CD4-positive, alpha-beta T cell (primary cell): ENCODE measurements around the gene RASA1. TPM values are rescaled to one million over a fixed set of nuclear protein-coding genes. Genes with fewer than 3 reads are reported as not detected.
A peak's percentile ranks its signal among the peaks of the same experiment; 100 is the strongest.

ENCODE experiments used
- ATAC-seq: fragments of 200-7000 bp; cut with Tn5 transposase; one replicate; pipeline ENCODE4 v1.10.0; 2022; ENCODE audit warnings: mild to moderate bottlenecking; ENCODE audit not compliant: poor library complexity
- CTCF ChIA-PET: fragments of 350-600 bp; sonication (Branson Sonifier 250); formaldehyde crosslinking; loops from one replicate; lab custom pipeline; 2021; ENCODE audit warnings: antibody characterized with exemption, inconsistent platforms; lab: Charles Lee
- POLR2A ChIA-PET: fragments of 350-600 bp; sonication (Branson Sonifier 250); formaldehyde crosslinking; loops from one replicate; lab custom pipeline; 2021; ENCODE audit warnings: antibody characterized with exemption, inconsistent platforms; lab: Charles Lee
- DNase-seq, 14 experiments: peaks; one replicate each; pipeline ENCODE4 v3.0.0-alpha.2; 2013 to 2020; ENCODE audit warnings: mixed read lengths in 2 of 14
- H3K27ac ChIP-seq, 2 donors: one replicate each; pipeline versions ENCODE4 v1.5.1 to v1.7.0; 2013; ENCODE audit warnings: low read length in 2 of 2, low read depth in 1 of 2, mild to moderate bottlenecking in 1 of 2
- H3K27me3 ChIP-seq, 2 experiments: 1 replicate in 1 of 2; 2 replicates in 1 of 2; pipeline versions ENCODE4 v1.6.1 to v1.7.0; 2013; ENCODE audit warnings: low read length in 2 of 2, control low read depth in 1 of 2, mild to moderate bottlenecking in 1 of 2, moderate library complexity in 1 of 2; ENCODE audit not compliant: insufficient read depth in 2 of 2, control insufficient read depth in 1 of 2
- H3K36me3 ChIP-seq: one replicate; pipeline ENCODE4 v1.6.1; 2013; ENCODE audit warnings: low read length, control low read depth; ENCODE audit not compliant: insufficient read depth
- H3K4me1 ChIP-seq: one replicate; pipeline ENCODE4 v1.6.1; 2013; ENCODE audit warnings: low read length, control low read depth; ENCODE audit not compliant: insufficient read depth
- H3K4me3 ChIP-seq: one replicate; pipeline ENCODE4 v1.5.1; 2013; ENCODE audit warnings: mild to moderate bottlenecking, low read length, moderate library complexity
- H3K9me3 ChIP-seq, 2 experiments: 1 replicate in 1 of 2; 2 replicates in 1 of 2; pipeline versions ENCODE4 v1.6.1 to v1.7.0; 2013; ENCODE audit warnings: low read length in 2 of 2, mild to moderate bottlenecking in 2 of 2, control low read depth in 1 of 2, moderate library complexity in 1 of 2; ENCODE audit not compliant: control insufficient read depth in 1 of 2, insufficient read depth in 1 of 2
- H3K27ac Mint-ChIP-seq: one replicate; pipeline ENCODE4 v1.8.0; 2020; ENCODE audit warnings: mixed read lengths
- H3K27me3 Mint-ChIP-seq: one replicate; pipeline ENCODE4 v1.8.0; 2021; ENCODE audit warnings: mixed read lengths
- H3K36me3 Mint-ChIP-seq: one replicate; pipeline ENCODE4 v1.8.0; 2021; ENCODE audit warnings: low read depth, mixed read lengths
- H3K4me1 Mint-ChIP-seq: one replicate; pipeline ENCODE4 v1.8.0; 2021; ENCODE audit warnings: low read depth, mixed read lengths
- H3K4me3 Mint-ChIP-seq: one replicate; pipeline ENCODE4 v1.8.0; 2020; ENCODE audit warnings: mild to moderate bottlenecking, mixed read lengths
- H3K9me3 Mint-ChIP-seq: one replicate; pipeline ENCODE4 v1.8.0; 2020; ENCODE audit warnings: mixed read lengths
- intact Hi-C, 2 experiments: fragments of 100-400 bp; cut with DNase I in 1 of 2; cut with micrococcal nuclease in 1 of 2; formaldehyde crosslinking; loops; one replicate each; pipeline versions ENCODE4 v1.15.1 to v1.9.0; 2023 to 2025; cut with DNase I, micrococcal nuclease
- total RNA-seq, 174 experiments: library from RNA in 2 of 174; stranded (reverse) in 2 of 174; gene quantifications; one replicate each; pipeline ENCODE4 v1.2.3 and lab custom pipeline; 2021 to 2026
- TF ChIP-seq, protein P1 (sequence below): fragments of 200-600 bp; IDR thresholded peaks from one replicate; pipeline ENCODE4 v1.8.0; 2022; ENCODE audit warnings: antibody characterized with exemption, mild to moderate bottlenecking

The RASA1 gene
- total RNA-seq, 2 experiments from 2014 or later: 15.1 to 15.4 TPM

DNA sequence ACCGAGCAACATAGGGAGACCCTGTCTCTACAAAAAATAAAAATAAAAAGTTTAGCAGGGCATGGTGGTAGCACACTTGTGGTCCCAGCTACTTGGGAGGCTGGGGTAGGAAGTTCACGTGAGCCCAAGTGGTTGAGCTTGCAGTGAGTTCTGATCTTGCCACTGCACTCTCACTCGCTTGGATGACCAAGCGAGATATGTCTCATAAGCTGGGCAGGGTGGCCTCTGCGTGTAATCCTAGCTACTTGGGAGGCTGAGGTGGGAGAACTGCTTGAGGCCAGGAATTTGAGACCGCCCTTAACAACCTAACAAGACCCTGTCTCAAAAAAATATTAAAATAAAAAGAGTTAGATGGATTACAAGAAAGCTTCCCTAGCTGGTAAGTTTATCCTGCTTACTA, 32.5 kb downstream of the RASA1 start:
- H3K27ac Mint-ChIP-seq: peak overlapping the region; percentile 2
- no peaks in the 10 kb centered on the region for H3K27me3 Mint-ChIP-seq
- DNase-seq (no peak), ATAC-seq (no peak)
- Histone ChIP-seq H3K36me3 (peaks cover 14% of the 10 kb centered on the region), H3K4me3 (no peak overlapping the region), H3K4me1 (peaks cover 18% of the 10 kb centered on the region), H3K27me3 (no peaks in the 10 kb centered on the region), H3K27ac (no peak overlapping the region), H3K9me3 (no peaks in the 10 kb centered on the region)
- intact Hi-C loops: no loop called here
- H3K4me3 Mint-ChIP-seq: no peak overlapping the region
- H3K36me3 Mint-ChIP-seq: peaks cover 52% of the 10 kb centered on the region
- peaks cover 72% of the 10 kb centered on the region for H3K4me1 Mint-ChIP-seq
- POLR2A ChIA-PET: interaction anchor here (0.6 to 1.2 kb wide), 5 partner anchors 10 to 105 kb away, joined by 3 to 4 read pairs (median 3); partner anchors contain the start of gene RASA1
- CTCF ChIA-PET: interaction anchor here (0.7 to 1.1 kb wide), 2 partner anchors 16 to 85 kb away, joined by 3 read pairs; no protein-coding TSS in a partner anchor
- H3K9me3 Mint-ChIP-seq: peaks cover 6% of the 10 kb centered on the region
- TF ChIP-seq, protein P1, sequence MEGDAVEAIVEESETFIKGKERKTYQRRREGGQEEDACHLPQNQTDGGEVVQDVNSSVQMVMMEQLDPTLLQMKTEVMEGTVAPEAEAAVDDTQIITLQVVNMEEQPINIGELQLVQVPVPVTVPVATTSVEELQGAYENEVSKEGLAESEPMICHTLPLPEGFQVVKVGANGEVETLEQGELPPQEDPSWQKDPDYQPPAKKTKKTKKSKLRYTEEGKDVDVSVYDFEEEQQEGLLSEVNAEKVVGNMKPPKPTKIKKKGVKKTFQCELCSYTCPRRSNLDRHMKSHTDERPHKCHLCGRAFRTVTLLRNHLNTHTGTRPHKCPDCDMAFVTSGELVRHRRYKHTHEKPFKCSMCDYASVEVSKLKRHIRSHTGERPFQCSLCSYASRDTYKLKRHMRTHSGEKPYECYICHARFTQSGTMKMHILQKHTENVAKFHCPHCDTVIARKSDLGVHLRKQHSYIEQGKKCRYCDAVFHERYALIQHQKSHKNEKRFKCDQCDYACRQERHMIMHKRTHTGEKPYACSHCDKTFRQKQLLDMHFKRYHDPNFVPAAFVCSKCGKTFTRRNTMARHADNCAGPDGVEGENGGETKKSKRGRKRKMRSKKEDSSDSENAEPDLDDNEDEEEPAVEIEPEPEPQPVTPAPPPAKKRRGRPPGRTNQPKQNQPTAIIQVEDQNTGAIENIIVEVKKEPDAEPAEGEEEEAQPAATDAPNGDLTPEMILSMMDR: no peak

DNA sequence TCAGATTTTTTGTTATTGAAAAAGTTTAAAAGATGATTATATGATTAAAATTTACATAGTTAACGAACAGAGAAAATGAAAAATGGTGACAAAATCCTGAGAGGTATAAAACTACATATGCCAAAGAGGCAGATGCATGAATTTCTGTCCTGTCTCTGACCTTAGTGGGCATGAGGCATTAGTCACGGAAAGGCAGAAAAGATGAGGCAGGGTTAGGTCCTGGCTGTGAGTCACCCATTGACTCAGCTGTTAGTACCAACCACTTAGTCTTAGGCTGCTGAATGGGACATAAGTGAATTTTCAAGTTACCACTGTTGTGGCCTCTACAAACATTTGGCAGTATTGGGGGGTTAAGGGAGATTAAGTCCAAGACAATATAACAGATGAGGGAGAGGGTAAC, 33.1 kb downstream of the RASA1 start:
- ChIA-PET POLR2A (interaction anchor here (0.6 to 1.2 kb wide), 5 partner anchors 11 to 106 kb away, joined by 3 to 4 read pairs (median 3); partner anchors contain the start of gene RASA1), CTCF (interaction anchor here (0.7 to 1.1 kb wide), 2 partner anchors 17 to 84 kb away, joined by 3 read pairs; no protein-coding TSS in a partner anchor)
- H3K4me1 ChIP-seq: peaks cover 14% of the 10 kb centered on the region
- no peak overlapping the region for H3K27ac ChIP-seq
- ATAC-seq (peak; percentile 48), DNase-seq (peak in 5 of 14 experiments; percentile 5 to 57 (median 38))
- no peaks in the 10 kb centered on the region for H3K27me3 ChIP-seq
- no peak overlapping the region for H3K4me3 Mint-ChIP-seq
- no peaks in the 10 kb centered on the region for H3K9me3 ChIP-seq
- peaks cover 73% of the 10 kb centered on the region for H3K4me1 Mint-ChIP-seq
- TF ChIP-seq, protein P1: no peak
- intact Hi-C loops: no loop called here
- peaks cover 19% of the 10 kb centered on the region for H3K36me3 ChIP-seq
- no peak overlapping the region for H3K27ac Mint-ChIP-seq
- H3K27me3 Mint-ChIP-seq: no peaks in the 10 kb centered on the region
- no peak overlapping the region for H3K4me3 ChIP-seq
- peaks cover 57% of the 10 kb centered on the region for H3K36me3 Mint-ChIP-seq
- H3K9me3 Mint-ChIP-seq: peaks cover 6% of the 10 kb centered on the region

DNA sequence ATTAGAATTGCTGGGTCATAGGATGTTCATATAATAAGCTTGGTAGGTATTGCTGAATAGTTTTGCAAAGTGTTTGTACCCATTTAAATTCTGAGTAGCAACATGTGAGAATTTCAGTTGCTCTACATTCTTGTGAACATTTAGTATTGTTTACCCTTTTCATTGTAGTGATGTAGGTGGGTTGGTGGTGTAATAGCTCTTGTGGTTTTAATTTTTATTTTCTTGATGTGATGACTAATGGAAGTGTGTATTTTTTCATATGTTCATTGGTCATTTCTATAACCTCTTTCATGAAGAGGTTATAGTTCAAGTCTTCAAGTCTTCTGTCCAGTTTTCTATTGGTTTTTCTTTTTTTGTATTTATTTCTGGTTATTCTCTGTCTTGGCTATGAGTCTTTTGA, 34.4 kb downstream of the RASA1 start:
- H3K9me3 Mint-ChIP-seq: peaks cover under 1% of the 10 kb centered on the region
- ChIA-PET POLR2A (no interaction called here), CTCF (no interaction called here)
- Histone ChIP-seq H3K9me3 (no peaks in the 10 kb centered on the region), H3K36me3 (peaks cover 25% of the 10 kb centered on the region), H3K4me3 (no peak overlapping the region), H3K27me3 (no peaks in the 10 kb centered on the region), H3K4me1 (peaks cover 12% of the 10 kb centered on the region), H3K27ac (no peak overlapping the region)
- peaks cover 58% of the 10 kb centered on the region for H3K36me3 Mint-ChIP-seq
- no peaks in the 10 kb centered on the region for H3K27me3 Mint-ChIP-seq
- TF ChIP-seq, protein P1: no peak
- H3K4me3 Mint-ChIP-seq: no peak overlapping the region
- H3K4me1 Mint-ChIP-seq: peaks cover 71% of the 10 kb centered on the region
- intact Hi-C loops: no loop called here
- H3K27ac Mint-ChIP-seq: peak overlapping the region; percentile 48
- DNase-seq: no peak
- ATAC-seq: no peak
